Esophagus squamous epithelium (tissue), 4 donors: ENCODE measurements around the gene ITM2C.

Experiments used
- CTCF ChIP-seq, 6 experiments: fragments of 450-650 bp in 4 of 6; fragments of 200-600 bp in 2 of 6; sonication (generic) in 2 of 6; IDR thresholded peaks; one replicate each; pipeline ENCODE4 v1.5.1; 2016 to 2019; ENCODE audit warnings: antibody characterized with exemption in 6 of 6, mild to moderate bottlenecking in 4 of 6, moderate library complexity in 4 of 6
- POLR2A ChIP-seq, 4 donors: fragments of 450-650 bp; IDR thresholded peaks; one replicate each; pipeline ENCODE4 v1.6.1; 2017; ENCODE audit warnings: antibody characterized with exemption in 4 of 4, mild to moderate bottlenecking in 4 of 4, moderate library complexity in 3 of 4

- TF ChIP-seq POLR2A (IDR thresholded peaks at IDR 0.05) (no peak), CTCF (IDR thresholded peaks at IDR 0.05) (no peak)
Observed at GRCh38 chr2:230895536-230896345, 31.0 kb downstream of the ITM2C start.
